Suprapubic skin (tissue), 4 donors: Measurements from ENCODE around the gene BNIP5. TPM values are rescaled to one million over a fixed set of nuclear protein-coding genes. Genes with fewer than 3 reads are reported as not detected.

Experiments used
- DNase-seq, 2 donors: peaks; one replicate each; pipeline ENCODE4 v3.0.0-alpha.2; 2019; ENCODE audit warnings: low spot score in 2 of 2
- H3K27ac ChIP-seq: fragments of 200-600 bp; sonication (generic); one replicate; pipeline ENCODE4 v1.5.1; 2019
- H3K27me3 ChIP-seq: fragments of 200-600 bp; sonication (generic); one replicate; pipeline ENCODE4 v1.5.1; 2019
- H3K36me3 ChIP-seq: fragments of 200-600 bp; sonication (generic); one replicate; pipeline ENCODE4 v1.5.1; 2019
- H3K4me1 ChIP-seq: fragments of 200-600 bp; sonication (generic); one replicate; pipeline ENCODE4 v1.5.1; 2019
- H3K4me3 ChIP-seq: fragments of 200-600 bp; sonication (generic); one replicate; pipeline ENCODE4 v1.5.1; 2019; ENCODE audit warnings: mild to moderate bottlenecking
- H3K9me3 ChIP-seq: fragments of 200-600 bp; sonication (generic); one replicate; pipeline ENCODE4 v1.5.1; 2019
- EP300 ChIP-seq: sonication (generic); formaldehyde crosslinking; IDR thresholded peaks from one replicate; pipeline ENCODE4 v1.6.1; 2017; ENCODE audit warnings: antibody characterized with exemption
- POLR2A ChIP-seq, 2 donors: fragments of 450-650 bp; IDR thresholded peaks; one replicate each; pipeline ENCODE4 v1.6.1; 2017; ENCODE audit warnings: antibody characterized with exemption in 2 of 2, mild to moderate bottlenecking in 2 of 2, moderate library complexity in 2 of 2
- POLR2AphosphoS5 ChIP-seq, 3 donors: sonication (generic); formaldehyde crosslinking; IDR thresholded peaks; one replicate each; pipeline ENCODE4 v1.6.1; 2017; ENCODE audit warnings: antibody characterized with exemption in 3 of 3
- whole genome bisulfite sequencing: methylation state at CpG from one replicate; pipeline ENCODE4 v1.1.5; 2018; 5-methylcytosine and 5-hydroxymethylcytosine counted together
- total RNA-seq, 4 donors: library from RNA; depleted of rRNA; stranded (reverse); fragments of >200 nt; gene quantifications; one replicate each; pipeline ENCODE4 v1.1.0, GENCODE V29; 2016
- TF ChIP-seq, protein P1 (sequence below), 2 donors: fragments of 200-600 bp in 1 of 2; fragments of 450-650 bp in 1 of 2; sonication (generic) in 1 of 2; IDR thresholded peaks; one replicate each; pipeline ENCODE4 v1.5.1; 2016 to 2019; ENCODE audit warnings: antibody characterized with exemption in 2 of 2, mild to moderate bottlenecking in 1 of 2, moderate library complexity in 1 of 2

Gene BNIP5
- total RNA-seq, 4 donors from 2014 or later: 0.11 TPM; not detected in 3

DNA sequence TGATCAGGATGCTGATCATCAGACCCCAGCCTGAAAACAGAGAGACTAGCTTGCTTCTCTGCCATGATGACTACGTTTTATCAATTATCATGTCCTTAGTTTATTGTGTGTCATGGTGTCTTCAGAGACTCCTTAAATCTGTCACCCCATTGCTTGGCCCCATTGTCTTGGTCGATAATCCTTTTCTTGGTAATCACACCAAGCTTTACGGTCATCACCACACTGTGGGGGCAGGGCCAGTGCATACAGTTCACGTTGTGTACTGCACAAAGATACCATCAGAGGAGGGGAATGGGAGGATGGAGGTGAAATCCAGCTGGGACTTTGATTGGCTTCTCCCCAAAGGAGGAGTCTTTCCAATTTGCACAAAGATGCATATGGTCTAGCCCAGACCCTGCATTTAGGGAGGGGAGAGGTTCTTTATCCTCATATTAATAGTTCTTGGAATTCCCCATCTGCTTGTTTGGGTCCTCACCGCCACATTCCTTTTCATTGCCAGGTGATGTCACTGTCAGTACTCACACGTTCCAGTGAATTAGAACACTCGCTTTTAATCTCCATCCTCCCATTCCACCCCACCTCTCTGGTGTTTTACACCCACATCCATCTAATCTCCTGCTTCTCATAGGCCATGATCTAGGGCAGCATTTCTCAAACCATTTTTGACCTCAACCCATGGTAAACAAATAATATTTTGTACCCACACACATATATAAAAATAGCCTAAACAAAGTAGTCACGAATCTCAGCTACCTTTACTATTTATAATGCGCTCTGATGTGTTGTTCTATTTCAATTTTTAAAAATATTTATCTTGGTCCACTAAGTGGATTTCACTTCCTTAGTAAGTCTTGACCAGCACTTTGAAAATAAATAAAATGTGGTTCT, 45.1 kb upstream of the BNIP5 start:
- Histone ChIP-seq H3K36me3 (no peaks in the 10 kb centered on the region), H3K27ac (no peak overlapping the region), H3K4me3 (no peak overlapping the region), H3K9me3 (no peaks in the 10 kb centered on the region), H3K27me3 (no peaks in the 10 kb centered on the region), H3K4me1 (peaks cover 16% of the 10 kb centered on the region)
- TF ChIP-seq EP300: no peak
- TF ChIP-seq, protein P1, sequence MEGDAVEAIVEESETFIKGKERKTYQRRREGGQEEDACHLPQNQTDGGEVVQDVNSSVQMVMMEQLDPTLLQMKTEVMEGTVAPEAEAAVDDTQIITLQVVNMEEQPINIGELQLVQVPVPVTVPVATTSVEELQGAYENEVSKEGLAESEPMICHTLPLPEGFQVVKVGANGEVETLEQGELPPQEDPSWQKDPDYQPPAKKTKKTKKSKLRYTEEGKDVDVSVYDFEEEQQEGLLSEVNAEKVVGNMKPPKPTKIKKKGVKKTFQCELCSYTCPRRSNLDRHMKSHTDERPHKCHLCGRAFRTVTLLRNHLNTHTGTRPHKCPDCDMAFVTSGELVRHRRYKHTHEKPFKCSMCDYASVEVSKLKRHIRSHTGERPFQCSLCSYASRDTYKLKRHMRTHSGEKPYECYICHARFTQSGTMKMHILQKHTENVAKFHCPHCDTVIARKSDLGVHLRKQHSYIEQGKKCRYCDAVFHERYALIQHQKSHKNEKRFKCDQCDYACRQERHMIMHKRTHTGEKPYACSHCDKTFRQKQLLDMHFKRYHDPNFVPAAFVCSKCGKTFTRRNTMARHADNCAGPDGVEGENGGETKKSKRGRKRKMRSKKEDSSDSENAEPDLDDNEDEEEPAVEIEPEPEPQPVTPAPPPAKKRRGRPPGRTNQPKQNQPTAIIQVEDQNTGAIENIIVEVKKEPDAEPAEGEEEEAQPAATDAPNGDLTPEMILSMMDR (IDR thresholded peaks at IDR 0.05): no peak
- no peak for TF ChIP-seq POLR2AphosphoS5 (IDR thresholded peaks at IDR 0.05)
- TF ChIP-seq POLR2A (IDR thresholded peaks at IDR 0.05): no peak
- no peak for DNase-seq
- 75% methylated on average over 9 of the region's 9 CpGs for WGBS

DNA sequence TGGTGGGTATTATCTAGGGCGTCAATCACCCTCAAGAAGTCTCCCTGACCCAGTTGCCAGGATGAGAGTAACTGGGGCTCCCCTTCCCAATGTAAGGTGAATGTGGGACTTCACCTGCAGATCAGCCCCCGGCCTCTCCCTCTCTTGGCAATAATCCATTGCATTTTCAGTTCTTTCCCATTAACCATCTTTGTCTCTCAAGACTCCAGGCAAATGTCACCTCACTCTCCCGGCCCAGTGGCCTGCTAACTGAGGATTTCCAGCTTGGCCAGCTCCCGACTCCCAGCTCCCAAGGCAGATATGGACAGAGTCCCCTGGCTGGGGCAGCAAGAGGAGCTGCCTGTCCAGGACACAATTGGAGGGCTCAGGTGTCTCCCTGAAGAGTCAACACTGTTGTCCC, 43.5 kb upstream of the BNIP5 start:
- no peaks in the 10 kb centered on the region for H3K27me3 ChIP-seq
- no peak for DNase-seq
- 91% methylated on average over 4 of the region's 4 CpGs for WGBS

DNA sequence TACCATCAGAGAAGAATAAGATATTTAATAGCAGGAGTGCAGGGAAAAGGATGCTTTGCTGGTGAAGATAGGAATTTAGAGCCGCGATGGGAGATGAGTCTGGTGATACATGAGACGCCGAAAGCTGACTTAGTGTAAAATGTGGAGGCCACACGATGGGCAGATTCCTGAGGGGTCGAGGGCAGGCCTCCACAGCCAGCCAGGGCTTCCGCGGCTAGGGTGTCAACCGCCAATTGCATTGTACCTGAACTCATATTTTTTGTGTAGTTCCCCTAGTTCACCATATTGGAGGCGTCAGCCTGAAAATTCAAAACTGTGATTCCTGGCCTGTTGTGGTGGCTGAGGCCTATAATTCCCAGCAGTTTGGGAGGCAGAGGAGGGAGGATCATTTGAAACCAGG, 42.2 kb upstream of the BNIP5 start:
- H3K27ac ChIP-seq: no peak overlapping the region
- DNase-seq: peak; percentile 27 to 69
- WGBS: 90% methylated on average over 10 of the region's 10 CpGs

More for the DNA sequence above, 43.5 kb upstream of the BNIP5 start:
- peaks cover 7% of the 10 kb centered on the region for H3K4me1 ChIP-seq
- no peaks in the 10 kb centered on the region for H3K9me3 ChIP-seq
- TF ChIP-seq EP300: no peak
- TF ChIP-seq POLR2A (IDR thresholded peaks at IDR 0.05): no peak
- TF ChIP-seq, protein P1 (IDR thresholded peaks at IDR 0.05): no peak
- TF ChIP-seq POLR2AphosphoS5 (IDR thresholded peaks at IDR 0.05): no peak
- no peak overlapping the region for H3K4me3 ChIP-seq
- H3K36me3 ChIP-seq: no peaks in the 10 kb centered on the region
- H3K27ac ChIP-seq: no peak overlapping the region

DNA sequence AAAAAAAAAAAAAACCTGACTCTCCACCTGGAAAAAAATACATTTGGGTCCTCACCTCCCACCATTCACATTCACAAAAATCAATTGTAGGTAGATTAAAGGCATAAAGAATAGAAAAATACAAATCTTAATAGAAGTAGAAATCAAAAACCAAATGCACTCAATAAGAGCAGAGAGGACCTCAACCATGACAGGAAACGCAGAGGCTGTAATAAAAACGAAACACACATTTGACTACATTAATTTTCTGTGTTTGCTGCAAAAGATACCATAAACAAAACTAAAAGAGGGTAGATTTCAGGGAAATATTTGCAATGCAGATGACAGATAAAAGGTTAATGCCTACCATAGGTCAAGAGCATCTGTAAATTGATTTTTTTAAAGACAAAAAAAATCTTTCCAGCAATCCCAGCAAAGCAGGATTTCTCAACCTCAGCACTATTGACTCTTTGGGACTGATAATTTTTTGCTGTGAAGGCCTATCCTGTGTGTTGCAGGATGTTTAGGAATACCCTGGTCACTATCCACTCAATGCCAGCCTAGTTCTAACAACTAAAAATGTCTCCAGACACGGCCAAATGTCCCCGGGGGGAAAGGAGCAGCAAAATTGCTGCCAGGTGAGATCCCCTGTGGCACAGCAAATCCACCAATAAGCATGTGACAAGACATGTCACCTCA, 41.7 kb upstream of the BNIP5 start:
- Histone ChIP-seq H3K4me3 (no peak overlapping the region), H3K27ac (no peak overlapping the region), H3K9me3 (no peaks in the 10 kb centered on the region), H3K36me3 (no peaks in the 10 kb centered on the region), H3K27me3 (no peaks in the 10 kb centered on the region), H3K4me1 (peaks cover 17% of the 10 kb centered on the region)
- no peak for DNase-seq
- 86% methylated on average over 4 of the region's 4 CpGs for WGBS
- TF ChIP-seq, protein P1 (IDR thresholded peaks at IDR 0.05): no peak
- TF ChIP-seq POLR2AphosphoS5 (IDR thresholded peaks at IDR 0.05): no peak
- TF ChIP-seq EP300: no peak
- no peak for TF ChIP-seq POLR2A (IDR thresholded peaks at IDR 0.05)

More for the DNA sequence above, 42.2 kb upstream of the BNIP5 start:
- H3K4me3 ChIP-seq: no peak overlapping the region
- no peaks in the 10 kb centered on the region for H3K36me3 ChIP-seq
- H3K9me3 ChIP-seq: no peaks in the 10 kb centered on the region
- peaks cover 12% of the 10 kb centered on the region for H3K4me1 ChIP-seq
- H3K27me3 ChIP-seq: no peaks in the 10 kb centered on the region
- TF ChIP-seq, protein P1 (IDR thresholded peaks at IDR 0.05): no peak

DNA sequence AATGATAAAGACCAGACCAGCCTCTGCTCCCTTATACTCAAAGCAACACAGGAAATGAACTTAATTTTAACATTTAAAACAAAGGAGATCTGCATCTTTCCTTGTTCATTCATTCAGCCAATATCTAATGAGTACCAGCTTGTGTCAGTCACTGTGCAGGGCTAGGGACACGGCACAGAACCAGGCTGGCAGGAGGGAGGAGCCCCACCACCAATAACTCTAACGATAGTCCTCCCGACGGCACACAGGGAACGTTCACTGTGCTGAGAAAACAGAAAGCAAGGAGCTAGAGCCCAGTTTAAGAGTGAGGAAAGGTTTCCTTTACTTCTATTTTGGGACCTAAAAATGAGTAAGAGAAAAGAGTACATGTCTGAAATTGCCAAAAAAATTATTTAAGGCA, 40.9 kb upstream of the BNIP5 start:
- H3K4me1 ChIP-seq: peaks cover 17% of the 10 kb centered on the region
- DNase-seq: peak in 1 of 2 donors; percentile 75
- no peak overlapping the region for H3K4me3 ChIP-seq
- 25% methylated on average over 5 of the region's 5 CpGs for WGBS
- H3K9me3 ChIP-seq: no peaks in the 10 kb centered on the region
- no peaks in the 10 kb centered on the region for H3K36me3 ChIP-seq
- TF ChIP-seq POLR2AphosphoS5 (IDR thresholded peaks at IDR 0.05) (no peak), EP300 (no peak), POLR2A (IDR thresholded peaks at IDR 0.05) (no peak)
- TF ChIP-seq, protein P1 (IDR thresholded peaks at IDR 0.05): no peak
- H3K27me3 ChIP-seq: no peaks in the 10 kb centered on the region
- no peak overlapping the region for H3K27ac ChIP-seq
